PC-9 (cell line): ENCODE measurements around the gene MILR1. TPM values are rescaled to one million over a fixed set of nuclear protein-coding genes. Genes with fewer than 3 reads are reported as not detected.

Experiments used
- BruUV-seq: library from RNA; stranded (reverse); fragments of 400-500 nt; replicated peaks from 2 replicates; lab custom pipeline; 2021; lab: Mats Ljungman, UMichigan
- CTCF ChIA-PET: fragments of 300-600 bp; sonication (Branson Sonifier 250); formaldehyde crosslinking; loops from one replicate; lab custom pipeline; 2022; ENCODE audit warnings: antibody characterized with exemption; lab: Charles Lee
- POLR2A ChIA-PET: fragments of 300-600 bp; sonication (Branson Sonifier 250); formaldehyde crosslinking; loops from one replicate; lab custom pipeline; 2022; ENCODE audit warnings: antibody characterized with exemption; ENCODE audit not compliant: unreplicated experiment; lab: Charles Lee
- DNase-seq, 2 experiments: peaks; one replicate each; pipeline versions ENCODE4 v3.0.0 to v3.0.0-alpha.2; 2015 to 2022; ENCODE audit warnings: mixed read lengths in 1 of 2
- H2AFZ ChIP-seq: fragments of 200-600 bp; sonication (generic); 2 replicates; pipeline ENCODE4 v1.8.1; 2017; ENCODE audit warnings: antibody characterized with exemption
- H3F3A ChIP-seq: fragments of 200-600 bp; sonication (generic); 2 replicates; pipeline ENCODE4 v1.8.1; 2017; ENCODE audit warnings: antibody characterized with exemption, mild to moderate bottlenecking, low read depth; ENCODE audit not compliant: insufficient read depth
- H3K27ac ChIP-seq: fragments of 200-600 bp; sonication (generic); 2 replicates; pipeline ENCODE4 v1.6.1; 2016; ENCODE audit warnings: mixed run types
- H3K27me3 ChIP-seq: fragments of 200-600 bp; sonication (generic); 2 replicates; pipeline ENCODE4 v1.6.1; 2016; ENCODE audit warnings: low read depth, mixed run types; ENCODE audit not compliant: insufficient read depth
- H3K36me3 ChIP-seq: fragments of 200-600 bp; sonication (generic); 2 replicates; pipeline ENCODE4 v1.6.1; 2016; ENCODE audit warnings: low read depth, mixed run types
- H3K4me1 ChIP-seq: fragments of 200-600 bp; sonication (generic); replicated peaks from 2 replicates; pipeline ENCODE4 v1.6.1; 2016; ENCODE audit warnings: mixed run types; ENCODE audit not compliant: insufficient read depth
- H3K4me2 ChIP-seq: fragments of 200-600 bp; sonication (generic); 2 replicates; pipeline ENCODE4 v1.6.1; 2017; ENCODE audit warnings: mixed run types
- H3K4me3 ChIP-seq: fragments of 200-600 bp; sonication (generic); 2 replicates; pipeline ENCODE4 v1.6.1; 2016; ENCODE audit warnings: mixed run types
- H3K79me2 ChIP-seq: fragments of 200-600 bp; sonication (generic); 2 replicates; pipeline ENCODE4 v1.6.1; 2017; ENCODE audit warnings: low read depth, mixed run types
- H3K9me2 ChIP-seq: fragments of 200-600 bp; sonication (generic); 2 replicates; pipeline ENCODE4 v1.8.1; 2017; ENCODE audit warnings: mild to moderate bottlenecking; ENCODE audit not compliant: insufficient read depth
- H3K9me3 ChIP-seq: fragments of 200-600 bp; sonication (generic); 2 replicates; pipeline ENCODE4 v1.8.1; 2016; ENCODE audit warnings: low read depth; ENCODE audit not compliant: insufficient read depth
- H4K20me1 ChIP-seq: fragments of 200-600 bp; sonication (generic); 2 replicates; pipeline ENCODE4 v1.8.1; 2017; ENCODE audit not compliant: insufficient read depth
- CTCF ChIP-seq: fragments of 200-600 bp; sonication (generic); conservative IDR thresholded peaks from 2 replicates; pipeline ENCODE4 v1.6.1; 2017; ENCODE audit warnings: mixed run types, antibody characterized with exemption, mild to moderate bottlenecking, moderate library complexity
- EZH2 ChIP-seq: fragments of 200-600 bp; sonication (generic); IDR thresholded peaks from 2 replicates; pipeline ENCODE4 v1.8.0; 2017; ENCODE audit warnings: antibody characterized with exemption, low read depth
- intact Hi-C: fragments of 100-400 bp; cut with micrococcal nuclease; formaldehyde crosslinking; loops from one replicate; pipeline ENCODE4 v1.10.0; 2022; ENCODE audit not compliant: unreplicated experiment
- total RNA-seq: library from RNA; stranded (reverse); gene quantifications from 2 replicates; pipeline ENCODE4 v1.2.3, GENCODE V29; 2021

The MILR1 gene
- total RNA-seq, 1 experiment from 2014 or later: 25.6 TPM

GRCh38 chr17:64447526-64447925 lies 1.4 kb upstream of the MILR1 start:
- Histone ChIP-seq H3K36me3 (peaks cover 15% of the 10 kb centered on the region), H3K79me2 (peaks cover 15% of the 10 kb centered on the region), H2AFZ (no peak overlapping the region), H4K20me1 (no peaks in the 10 kb centered on the region), H3K9me2 (no peaks in the 10 kb centered on the region), H3K4me1 (peaks cover 55% of the 10 kb centered on the region), H3K9me3 (no peaks in the 10 kb centered on the region; the same call in 1 of the 2 replicates), H3K27me3 (no peaks in the 10 kb centered on the region), H3F3A (peaks cover 50% of the 10 kb centered on the region), H3K27ac (peak overlapping the region; percentile 98), H3K4me3 (no peak overlapping the region), H3K4me2 (no peak overlapping the region)
- BruUV-seq: no TSS peak
- TF ChIP-seq EZH2 (no peak), CTCF (no peak)
- POLR2A ChIA-PET: no interaction called here
- intact Hi-C loops: no loop called here
- CTCF ChIA-PET: interaction anchor here (0.7 kb wide), 2 partner anchors 44 to 219 kb away, joined by 5 read pairs; no protein-coding TSS in a partner anchor
- DNase-seq: no peak

- BruUV-seq: TSS peak; percentile 76
- Histone ChIP-seq H4K20me1 (no peaks in the 10 kb centered on the region), H3K9me3 (no peaks in the 10 kb centered on the region; the same call in 1 of the 2 replicates), H3F3A (peaks cover 30% of the 10 kb centered on the region), H3K27me3 (no peaks in the 10 kb centered on the region), H3K36me3 (peaks cover 21% of the 10 kb centered on the region), H3K27ac (peak overlapping the region; percentile 98), H3K9me2 (no peaks in the 10 kb centered on the region), H3K4me3 (peak overlapping the region; percentile 55), H3K4me1 (peaks cover 37% of the 10 kb centered on the region), H3K4me2 (peak overlapping the region; percentile 87), H2AFZ (peak overlapping the region; percentile 67; the same call in 1 of the 2 replicates), H3K79me2 (peaks cover 15% of the 10 kb centered on the region)
- ChIA-PET CTCF (interaction anchor here (0.5 to 0.8 kb wide), 4 partner anchors 32 to 677 kb away, joined by 3 to 5 read pairs (median 3); partner anchors contain the start of gene CEP95), POLR2A (interaction anchor here (0.6 kb wide), 1 partner anchor 30 kb away, joined by 4 read pairs; no protein-coding TSS in a partner anchor)
- DNase-seq: peak in 1 of 2 experiments; percentile 42
- intact Hi-C loops: no loop called here
- TF ChIP-seq EZH2: no peak
These were observed 630 bp downstream of the MILR1 start for GRCh38 chr17:64449545-64449944.

- no peak for DNase-seq
- Histone ChIP-seq H4K20me1 (no peaks in the 10 kb centered on the region), H2AFZ (no peak overlapping the region), H3K27me3 (no peaks in the 10 kb centered on the region), H3K36me3 (peaks cover 10% of the 10 kb centered on the region), H3K4me3 (no peak overlapping the region), H3K9me3 (no peaks in the 10 kb centered on the region), H3K4me2 (no peak overlapping the region), H3K9me2 (no peaks in the 10 kb centered on the region), H3F3A (peaks cover 12% of the 10 kb centered on the region; the same call in 1 of the 2 replicates), H3K4me1 (peaks cover 13% of the 10 kb centered on the region), H3K27ac (no peak overlapping the region), H3K79me2 (peaks cover 3% of the 10 kb centered on the region; the same call in 1 of the 2 replicates)
- intact Hi-C loops: no loop called here
- CTCF ChIA-PET: no interaction called here
- POLR2A ChIA-PET: interaction anchor here (0.6 kb wide), 1 partner anchor 304 kb away, joined by 4 read pairs; no protein-coding TSS in a partner anchor
- TF ChIP-seq EZH2: no peak
- TF ChIP-seq CTCF: no peak
- BruUV-seq: no TSS peak
These were observed 7.3 kb downstream of the MILR1 start for GRCh38 chr17:64455993-64456885.
